ENCODE data around the gene DLGAP1. TPM values are rescaled to one million over a fixed set of nuclear protein-coding genes. Genes with fewer than 3 reads are reported as not detected.
A peak's percentile ranks its signal among the peaks of the same experiment; 100 is the strongest.

Gene DLGAP1
- total RNA-seq, 1 experiment from 2014 or later: 2.9 TPM

- no peak for DNase-seq (ENCODE audit: low read depth)
These were observed 583.4 kb downstream of the DLGAP1 start for GRCh38 chr18:3871687-3872086.

- DNase-seq (ENCODE audit: low read depth): no peak
These were observed 584.2 kb downstream of the DLGAP1 start for GRCh38 chr18:3870914-3871313.

GRCh38 chr18:3869848-3870247, 585.3 kb downstream of the DLGAP1 start:
- peak; percentile 13 for DNase-seq (ENCODE audit: low read depth)

GRCh38 chr18:3867864-3868311, 587.2 kb downstream of the DLGAP1 start:
- no peak for DNase-seq (ENCODE audit: low read depth)

GRCh38 chr18:3867236-3867635, 587.9 kb downstream of the DLGAP1 start:
- DNase-seq (ENCODE audit: low read depth): no peak

- no peak for DNase-seq (ENCODE audit: low read depth)
These were observed 590.3 kb downstream of the DLGAP1 start for GRCh38 chr18:3864669-3865298.

GRCh38 chr18:3863593-3863992, 591.5 kb downstream of the DLGAP1 start:
- DNase-seq (ENCODE audit: low read depth): no peak

GRCh38 chr18:3863006-3863405, 592.1 kb downstream of the DLGAP1 start:
- no peak for DNase-seq (ENCODE audit: low read depth)

- no peak for DNase-seq (ENCODE audit: low read depth)
These were observed 593.6 kb downstream of the DLGAP1 start for GRCh38 chr18:3861495-3861894.

- no peak for DNase-seq (ENCODE audit: low read depth)
These were observed 597.6 kb downstream of the DLGAP1 start for GRCh38 chr18:3857544-3857943.

- no peak for DNase-seq (ENCODE audit: low read depth)
These were observed 599.1 kb downstream of the DLGAP1 start for GRCh38 chr18:3855966-3856365.

- DNase-seq (ENCODE audit: low read depth): no peak
These were observed 602.8 kb downstream of the DLGAP1 start for GRCh38 chr18:3852321-3852720.

GRCh38 chr18:3851159-3851558, 603.9 kb downstream of the DLGAP1 start:
- no peak for DNase-seq (ENCODE audit: low read depth)

- DNase-seq (ENCODE audit: low read depth): no peak
These were observed 606.8 kb downstream of the DLGAP1 start for GRCh38 chr18:3848316-3848715.

GRCh38 chr18:3845161-3845560, 609.9 kb downstream of the DLGAP1 start:
- DNase-seq (ENCODE audit: low read depth): no peak

GRCh38 chr18:3842844-3843243, 612.3 kb downstream of the DLGAP1 start:
- no peak for DNase-seq (ENCODE audit: low read depth)

GRCh38 chr18:3840766-3841165, 614.3 kb downstream of the DLGAP1 start:
- DNase-seq (ENCODE audit: low read depth): no peak

- DNase-seq (ENCODE audit: low read depth): no peak
These were observed 615.5 kb downstream of the DLGAP1 start for GRCh38 chr18:3839581-3839981.

GRCh38 chr18:3836483-3837335, 618.4 kb downstream of the DLGAP1 start:
- no peak for DNase-seq (ENCODE audit: low read depth)

- no peak for DNase-seq (ENCODE audit: low read depth)
These were observed 623.0 kb downstream of the DLGAP1 start for GRCh38 chr18:3832025-3832638.

GRCh38 chr18:3830604-3831003, 624.5 kb downstream of the DLGAP1 start:
- DNase-seq (ENCODE audit: low read depth): no peak

- DNase-seq (ENCODE audit: low read depth): no peak
These were observed 627.8 kb downstream of the DLGAP1 start for GRCh38 chr18:3827236-3827845.
